Measurements from ENCODE around the gene ZSWIM4. TPM values are rescaled to one million over a fixed set of nuclear protein-coding genes. Genes with fewer than 3 reads are reported as not detected.

ZSWIM4 gene
- total and polyA plus RNA-seq, 10 of the 15 experiments (the other 5 are each of a cell fraction or from before 2014, with no cell fraction given), result 0.73 to 11.1 (median 1.8) TPM; not detected in 2

GRCh38 chr19:13864667-13865570 is 69.7 kb downstream of the ZSWIM4 start (continued):
- TF ChIP-seq NR2C2 (IDR thresholded peaks at IDR 0.05; ENCODE audit: borderline replicate concordance, control insufficient read depth, insufficient read length, low read depth) (no peak), SMC3 (IDR thresholded peaks at IDR 0.05; ENCODE audit: borderline replicate concordance, low read length) (no peak), CBFB (IDR thresholded peaks at IDR 0.05; ENCODE audit: low read depth) (no peak), SUZ12 (IDR thresholded peaks at IDR 0.05; ENCODE audit: unreplicated experiment) (peak; percentile 74), SREBF1 (IDR thresholded peaks at IDR 0.05; ENCODE audit: low read length) (no peak), ZNF592 (IDR thresholded peaks at IDR 0.05) (no peak), FOS (IDR thresholded peaks at IDR 0.05; ENCODE audit: borderline replicate concordance, extremely low read depth, insufficient read length) (no peak), CEBPZ (IDR thresholded peaks at IDR 0.05; ENCODE audit: low read depth, low read length) (no peak), DPF2 (IDR thresholded peaks at IDR 0.05) (no peak), YBX1 (IDR thresholded peaks at IDR 0.05) (no peak), NBN (IDR thresholded peaks at IDR 0.05) (peak; percentile 23; the same call in 1 of the 2 replicates), CEBPB (IDR thresholded peaks at IDR 0.05; ENCODE audit: borderline replicate concordance in 1 of 2, low read depth in 2 of 2, low read length in 2 of 2) (no peak), NRF1 (conservative IDR thresholded peaks at IDR 0.05; ENCODE audit: low read depth, low read length) (no peak), MEF2A (IDR thresholded peaks at IDR 0.05; ENCODE audit: insufficient read depth, low read depth, low read length) (no peak), CHD4 (IDR thresholded peaks at IDR 0.05) (no peak), POU2F2 (IDR thresholded peaks at IDR 0.05; ENCODE audit: borderline replicate concordance, low read depth, low read length) (no peak), BCLAF1 (IDR thresholded peaks at IDR 0.05) (no peak), IKZF2 (IDR thresholded peaks at IDR 0.05) (no peak), MTA2 (IDR thresholded peaks at IDR 0.05; ENCODE audit: low read depth) (no peak), POLR2AphosphoS2 (IDR thresholded peaks at IDR 0.05; ENCODE audit: low read depth, low read length) (no peak)

Measured in GM12878 (cell line).